Esophagus (tissue), 2 donors: Measurements from ENCODE around the gene BAG3. TPM values are rescaled to one million over a fixed set of nuclear protein-coding genes. Genes with fewer than 3 reads are reported as not detected.

Source experiments
- polyA plus RNA-seq, 2 donors: library from polyadenylated mRNA; stranded (reverse); fragments of 200-250 nt; gene quantifications; one replicate each; pipeline ENCODE4 v1.2.3, GENCODE V29; 2013
- donor health status: healthy with polysubstance abuse.
- donor health status: Bipolar disorder and iron deficiency.

BAG3 gene
- polyA plus RNA-seq, 2 donors, result 39.4 to 57.2 TPM

Other genes with a start within 250 kb of the BAG3 start
- 10 to 100 TPM; 50.4 to 63.9 TPM for gene RGS10, start 108.7 kb upstream of the BAG3 start, polyA plus RNA-seq
- gene TIAL1, start 54.4 kb upstream of the BAG3 start, polyA plus RNA-seq, result 10 to 100 TPM; 46.8 to 55.1 TPM
- 1 to 10 TPM; 5.1 to 5.8 TPM for gene INPP5F, start 74.7 kb downstream of the BAG3 start, polyA plus RNA-seq
- 10 to 100 TPM; 13.7 to 28.9 TPM for gene MCMBP, start 221.5 kb downstream of the BAG3 start, polyA plus RNA-seq
- 1 to 10 TPM; 7.9 to 8.0 TPM for gene SEC23IP, start 241.3 kb downstream of the BAG3 start, polyA plus RNA-seq